Brain pericyte (primary cell): ENCODE data around the gene SP1.

Experiments used
- DNase-seq: peaks from one replicate; pipeline ENCODE4 v3.0.0-alpha.2; 2012; ENCODE audit warnings: low read depth, low spot score

Gene SP1

DNA sequence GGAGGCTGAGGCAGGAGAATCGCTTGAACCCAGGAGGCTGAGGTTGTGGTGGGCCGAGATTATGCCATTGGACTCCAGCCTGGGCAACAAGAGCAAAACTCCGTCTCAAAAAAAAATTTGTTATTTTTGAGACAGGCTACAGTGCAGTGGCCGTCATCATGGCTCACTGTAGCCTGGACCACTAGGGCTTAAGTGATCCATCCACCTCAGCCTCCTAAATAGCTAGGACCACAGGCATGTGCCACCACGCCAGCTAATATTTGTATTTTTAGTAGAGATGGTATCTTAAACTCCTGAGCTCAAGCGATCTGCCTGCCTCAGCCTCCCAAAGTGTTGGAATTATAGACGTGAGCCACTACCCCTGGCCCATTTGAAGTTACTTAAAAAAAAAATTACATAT, 71.0 kb downstream of the SP1 start:
- no peak for DNase-seq

DNA sequence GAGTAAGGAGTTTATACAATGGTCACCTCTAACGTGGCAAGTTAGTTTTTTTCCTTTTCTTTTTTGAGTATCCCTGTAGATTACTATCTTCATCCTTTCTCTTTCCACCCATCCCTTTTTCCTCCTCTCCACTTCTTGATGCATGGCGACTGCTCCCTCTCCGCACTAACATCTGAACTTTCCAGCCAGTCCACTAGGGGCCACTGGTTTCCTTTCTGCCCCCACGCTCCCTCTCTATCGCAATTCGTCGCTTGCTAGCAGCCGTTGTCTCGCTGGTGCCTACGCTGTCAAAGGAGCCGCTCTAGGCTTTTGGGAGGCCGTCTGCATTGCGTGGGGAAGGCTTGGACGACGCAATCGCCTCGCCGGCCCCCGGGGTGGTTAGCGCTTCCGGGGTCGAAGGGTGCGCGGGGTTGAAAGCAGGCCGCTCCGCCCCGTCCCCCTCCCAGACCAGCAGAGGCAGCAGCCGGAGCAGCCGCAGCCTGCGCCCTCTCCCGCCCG, 71.7 kb downstream of the SP1 start, which contains the start of gene PCBP2:
TSS of gene PCBP2 (plus strand) at position 442 of the 498 bp plus-strand sequence. CDS start 2,699 bp downstream, outside the sequence.
- DNase-seq, result peak; percentile 98

- DNase-seq, result peak; percentile 78
Measured at GRCh38 chr12:53452159-53453077, 72.4 kb downstream of the SP1 start.

GRCh38 chr12:53453953-53454640, 74.1 kb downstream of the SP1 start:
- DNase-seq, result no peak

- DNase-seq, result no peak
Measured at GRCh38 chr12:53454707-53455106, 74.7 kb downstream of the SP1 start.

GRCh38 chr12:53456654-53457366, 76.8 kb downstream of the SP1 start:
- no peak for DNase-seq

DNA sequence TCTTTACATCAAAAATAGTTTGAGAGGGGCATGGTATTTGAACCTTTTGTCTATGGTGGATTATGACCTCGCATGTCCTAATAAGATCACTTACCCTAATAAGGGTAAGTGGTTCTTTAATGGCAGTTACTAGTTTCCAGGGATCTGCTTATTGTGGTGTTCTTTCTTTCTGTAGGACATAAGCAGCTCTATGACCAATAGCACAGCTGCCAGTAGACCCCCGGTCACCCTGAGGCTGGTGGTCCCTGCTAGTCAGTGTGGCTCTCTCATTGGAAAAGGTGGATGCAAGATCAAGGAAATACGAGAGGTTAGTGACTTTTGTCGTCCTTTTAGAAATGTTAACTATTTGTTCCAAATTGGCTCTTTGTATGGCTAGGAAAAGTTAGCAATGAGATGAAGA, 79.1 kb downstream of the SP1 start:
- DNase-seq, result no peak

- DNase-seq, result no peak
Measured at GRCh38 chr12:53461059-53461458, 81.1 kb downstream of the SP1 start.

DNA sequence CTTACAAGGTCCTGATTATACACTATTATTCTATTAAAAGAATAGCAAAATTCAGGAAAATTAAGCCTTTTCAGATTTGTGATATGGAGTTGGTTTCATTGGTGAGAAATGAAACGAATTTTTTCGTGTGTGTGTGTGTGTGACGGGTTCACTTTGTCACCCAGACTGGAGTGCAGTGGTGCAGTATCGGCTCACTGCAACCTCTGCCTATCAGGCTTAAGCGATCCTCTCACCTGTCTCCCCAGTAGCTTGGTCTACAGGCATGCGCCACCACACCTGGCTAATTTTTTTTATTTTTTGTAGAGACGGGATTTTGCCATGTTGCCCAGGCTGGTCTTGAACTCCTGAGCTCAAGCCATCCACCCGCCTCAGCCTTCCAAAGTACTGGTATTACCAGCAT, 81.6 kb downstream of the SP1 start:
- DNase-seq, result no peak

- DNase-seq, result no peak
Measured at GRCh38 chr12:53462935-53463334, 83.0 kb downstream of the SP1 start.

DNA sequence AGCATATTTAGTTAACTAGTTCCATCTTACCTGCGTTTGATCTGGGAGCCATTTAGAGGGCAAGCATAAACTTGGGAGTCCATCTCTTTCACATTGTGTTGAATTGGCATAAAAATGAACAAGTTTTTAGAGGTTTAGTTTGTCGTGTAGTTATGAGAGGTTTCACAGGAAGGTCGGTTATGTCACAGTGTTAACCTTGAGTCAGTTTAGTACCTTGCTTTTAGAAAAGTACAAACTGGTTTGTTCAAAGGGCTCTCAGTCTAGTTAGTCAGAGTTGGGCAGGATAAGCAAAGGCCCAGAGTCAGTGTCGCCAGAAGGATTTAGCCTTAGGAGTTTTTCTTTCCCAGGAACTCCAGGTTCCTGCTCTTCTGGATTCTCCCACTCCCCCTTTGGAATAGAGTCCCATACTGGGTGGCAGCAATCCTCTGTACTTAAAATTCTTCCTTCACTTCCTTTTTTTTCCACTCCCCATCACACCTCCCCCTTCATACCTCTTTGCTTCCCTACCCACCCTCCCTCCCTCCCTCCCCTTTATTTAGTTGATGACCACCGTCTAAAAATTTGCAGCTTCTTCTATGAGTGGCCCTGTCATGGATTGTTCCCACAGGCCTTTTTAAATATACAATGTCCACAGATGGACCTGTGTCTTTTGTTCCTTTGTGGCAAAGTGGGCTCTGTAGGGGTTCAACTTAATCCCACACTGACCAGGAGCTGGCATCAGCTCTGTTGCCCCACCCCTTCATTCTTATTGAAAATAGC, 84.0 kb downstream of the SP1 start:
- DNase-seq, result no peak

DNA sequence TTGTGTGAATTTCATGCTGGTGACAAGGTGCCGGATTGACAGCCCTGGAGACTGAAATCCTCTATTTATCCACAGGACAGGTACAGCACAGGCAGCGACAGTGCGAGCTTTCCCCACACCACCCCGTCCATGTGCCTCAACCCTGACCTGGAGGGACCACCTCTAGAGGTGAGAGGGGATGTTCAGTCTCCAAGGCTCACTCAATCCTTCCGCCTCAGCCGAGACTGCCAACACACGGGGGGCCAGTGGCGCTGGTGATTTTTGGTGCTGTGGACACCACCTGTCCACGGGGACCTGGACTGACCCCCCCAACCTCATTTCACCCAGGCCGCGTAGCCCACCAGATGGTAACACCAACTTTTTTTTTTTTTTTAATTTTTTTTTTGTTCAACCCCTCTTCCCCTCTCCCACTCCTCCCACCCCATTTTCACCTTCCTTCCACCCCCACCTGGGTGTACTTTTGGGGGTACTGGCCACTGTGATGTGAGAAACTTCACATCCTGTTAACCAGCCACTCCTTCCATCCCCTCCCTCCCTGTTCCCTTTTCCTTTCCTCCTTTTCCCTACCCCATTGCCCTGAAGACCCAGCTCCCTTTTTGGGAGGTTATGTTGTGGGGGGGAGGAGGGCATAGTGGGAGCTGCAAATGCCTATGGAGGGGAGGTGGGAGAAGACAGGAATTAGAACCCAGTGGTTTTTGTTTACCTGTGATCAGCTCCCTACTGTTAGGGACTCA, 84.9 kb downstream of the SP1 start:
- DNase-seq, result no peak

GRCh38 chr12:53465679-53466078, 85.7 kb downstream of the SP1 start:
- DNase-seq, result no peak
